Measurements from ENCODE around the gene AFMID. TPM values are rescaled to one million over a fixed set of nuclear protein-coding genes. Genes with fewer than 3 reads are reported as not detected.
A peak's percentile ranks its signal among the peaks of the same experiment; 100 is the strongest.

The AFMID gene
- under 1 TPM; 0.42 to 0.60 TPM for total RNA-seq
- polyA plus RNA-seq (2013, experiment 1 of 2) = 3.0 TPM
- polyA plus RNA-seq (2013, experiment 2 of 2) = 5.2 TPM
- 0.40 to 25.6 (median 2.1) reads per million in 172 experiments for total RNA-seq

- peaks cover 22% of the 10 kb centered on the region for H3K4me1 ChIP-seq (ENCODE audit: insufficient read depth, low read length)
- Mint-ChIP-seq H3K4me3 (peak within 1 kb of the TSS; percentile 84), H3K27ac (no peak within 1 kb of the TSS), H3K9me3 (no peaks in the 10 kb centered on the region), H3K36me3 (ENCODE audit: low read depth) (no peaks in the 10 kb centered on the region), H3K4me1 (ENCODE audit: low read depth) (peaks cover 16% of the 10 kb centered on the region), H3K27me3 (no peaks in the 10 kb centered on the region)
- peak; percentile 47 for TF ChIP-seq CTCF (IDR thresholded peaks at IDR 0.05)
- ATAC-seq (ENCODE audit: poor library complexity) (peak; percentile 88), DNase-seq (peak; percentile 45 to 89 (median 70))
- H3K27ac ChIP-seq (ENCODE audit: low read depth in 1 of 2, low read length in 2 of 2) = no peak within 1 kb of the TSS
- peak within 1 kb of the TSS; percentile 64 for H3K4me3 ChIP-seq (ENCODE audit: low read length)
- ChIA-PET CTCF (interaction anchor here (0.9 to 1.0 kb wide), 2 partner anchors 18 to 64 kb away, joined by 3 read pairs; no protein-coding TSS in a partner anchor), POLR2A (interaction anchor here (1.0 to 1.9 kb wide), 4 partner anchors 10 to 102 kb away, joined by 3 to 5 read pairs (median 4); no protein-coding TSS in a partner anchor)
- H3K36me3 ChIP-seq (ENCODE audit: insufficient read depth, low read length) = no peaks in the 10 kb centered on the region
- H3K27me3 ChIP-seq (ENCODE audit: control insufficient read depth in 1 of 2, insufficient read depth in 2 of 2, low read length in 2 of 2) = no peaks in the 10 kb centered on the region
- H3K9me3 ChIP-seq (ENCODE audit: control insufficient read depth in 1 of 2, insufficient read depth in 1 of 2, low read length in 2 of 2) = no peaks in the 10 kb centered on the region
- intact Hi-C loops (cut with DNase I, micrococcal nuclease) = loop anchor here in 1 of 2 experiments (5.0 kb wide), 1 partner anchor 45 kb away; no protein-coding TSS in a partner anchor
Observed at GRCh38 chr17:78186692-78187595, at the start of gene AFMID, which contains the start of gene TK1. Gene AFMID, plus strand, starts transcription at chr17:78187362. Its CDS starts 9 bp downstream, at chr17:78187371. Gene TK1, minus strand, starts transcription at chr17:78187052. Its CDS starts 58 bp downstream, at chr17:78186994.

- H3K4me1 Mint-ChIP-seq (ENCODE audit: low read depth) = peaks cover 86% of the 10 kb centered on the region
- Histone ChIP-seq H3K27ac (ENCODE audit: low read depth in 1 of 2, low read length in 2 of 2) (peak overlapping the region; percentile 47 to 55), H3K4me1 (ENCODE audit: insufficient read depth, low read length) (peaks cover 100% of the 10 kb centered on the region), H3K9me3 (ENCODE audit: control insufficient read depth in 1 of 2, insufficient read depth in 1 of 2, low read length in 2 of 2) (no peaks in the 10 kb centered on the region), H3K36me3 (ENCODE audit: insufficient read depth, low read length) (peaks cover 90% of the 10 kb centered on the region), H3K4me3 (ENCODE audit: low read length) (no peak overlapping the region), H3K27me3 (ENCODE audit: control insufficient read depth in 1 of 2, insufficient read depth in 2 of 2, low read length in 2 of 2) (no peaks in the 10 kb centered on the region)
- no peak for ATAC-seq (ENCODE audit: poor library complexity)
- ChIA-PET POLR2A (interaction anchor here (0.6 to 16.9 kb wide), 5 partner anchors 12 to 45 kb away, joined by 3 to 766 read pairs (median 32); partner anchors contain the start of genes TMC6 and TMC8), CTCF (interaction anchor here (0.9 to 7.4 kb wide), 10 partner anchors 10 to 181 kb away, joined by 3 to 49 read pairs (median 4); no protein-coding TSS in a partner anchor)
- DNase-seq = peak in 9 of 14 experiments; percentile 40 to 77 (median 57)
- H3K9me3 Mint-ChIP-seq = no peaks in the 10 kb centered on the region
- H3K27me3 Mint-ChIP-seq = no peaks in the 10 kb centered on the region
- TF ChIP-seq CTCF (IDR thresholded peaks at IDR 0.05) = peak; percentile 67
- H3K4me3 Mint-ChIP-seq = peak overlapping the region; percentile 86
- peak overlapping the region; percentile 81 for H3K27ac Mint-ChIP-seq
- peaks cover 86% of the 10 kb centered on the region for H3K36me3 Mint-ChIP-seq (ENCODE audit: low read depth)
- intact Hi-C loops (cut with DNase I, micrococcal nuclease) = loop anchor here in 1 of 2 experiments (10.0 kb wide), 1 partner anchor 693 kb away; no protein-coding TSS in a partner anchor
Observed at GRCh38 chr17:78137392-78138203, 49.6 kb upstream of the AFMID start.

Data from CD4-positive, alpha-beta T cell (primary cell).